WTC11 (cell line): Measurements from ENCODE around the gene CNTNAP2. TPM values are rescaled to one million over a fixed set of nuclear protein-coding genes. Genes with fewer than 3 reads are reported as not detected.

Experiments
- ATAC-seq: fragments of 200-7000 bp; cut with Tn5 transposase; 2 replicates; pipeline ENCODE4 v1.10.0; 2021; ENCODE audit warnings: mild to moderate bottlenecking, moderate library complexity
- CTCF ChIA-PET: fragments of 300-600 bp; sonication (Branson Sonifier 250); formaldehyde crosslinking; loops from one replicate; lab custom pipeline; 2021; ENCODE audit warnings: antibody characterized with exemption; lab: Charles Lee
- POLR2A ChIA-PET: fragments of 350-600 bp; sonication (Branson Sonifier 250); formaldehyde crosslinking; loops from one replicate; lab custom pipeline; 2021; ENCODE audit warnings: antibody characterized with exemption; lab: Charles Lee
- DNase-seq: peaks from one replicate; pipeline ENCODE4 v3.0.0; 2021; ENCODE audit warnings: low spot score
- H3K27ac Mint-ChIP-seq: 2 replicates; pipeline ENCODE4 v1.8.0; 2021; ENCODE audit warnings: mixed read lengths
- H3K27me3 Mint-ChIP-seq: 2 replicates; pipeline ENCODE4 v1.8.0; 2021; ENCODE audit warnings: low read depth, mild to moderate bottlenecking, moderate library complexity, mixed read lengths
- H3K36me3 Mint-ChIP-seq: 2 replicates; pipeline ENCODE4 v1.8.0; 2021; ENCODE audit warnings: mixed read lengths
- H3K4me1 Mint-ChIP-seq: 2 replicates; pipeline ENCODE4 v1.8.0; 2022; ENCODE audit warnings: mixed read lengths
- H3K4me3 Mint-ChIP-seq: 2 replicates; pipeline ENCODE4 v1.8.0; 2021; ENCODE audit warnings: mild to moderate bottlenecking, moderate library complexity, mixed read lengths
- H3K9me3 Mint-ChIP-seq: 2 replicates; pipeline ENCODE4 v1.8.0; 2021; ENCODE audit warnings: mixed read lengths
- AR ChIP-seq: fragments of 250-450 bp; sonication (Bioruptor Pico); IDR thresholded peaks from 2 replicates; pipeline ENCODE4 v1.9.0; 2021; ENCODE audit warnings: mild to moderate bottlenecking
- ATF6 ChIP-seq: sonication (generic); formaldehyde crosslinking; IDR thresholded peaks from 2 replicates; pipeline ENCODE4 v1.8.1; 2023; ENCODE audit warnings: mild to moderate bottlenecking, missing genetic modification reagents
- GABPB1 ChIP-seq: sonication (generic); formaldehyde crosslinking; IDR thresholded peaks from 2 replicates; pipeline ENCODE4 v1.8.1; 2023; ENCODE audit warnings: mild to moderate bottlenecking, missing genetic modification reagents
- HMGA2 ChIP-seq: fragments of 250-450 bp; sonication (Bioruptor Pico); IDR thresholded peaks from 2 replicates; pipeline ENCODE4 v1.4.0; 2021; ENCODE audit warnings: mild to moderate bottlenecking, moderate library complexity
- JAZF1 ChIP-seq: fragments of 250-450 bp; sonication (Bioruptor Pico); IDR thresholded peaks from 2 replicates; pipeline ENCODE4 v1.9.0; 2021; ENCODE audit warnings: moderate library complexity, mild to moderate bottlenecking, inconsistent platforms
- OVOL2 ChIP-seq: fragments of 250-450 bp; sonication (Bioruptor Pico); IDR thresholded peaks from 2 replicates; pipeline ENCODE4 v1.9.0; 2021; ENCODE audit warnings: mild to moderate bottlenecking, borderline replicate concordance
- USF1 ChIP-seq: sonication (generic); formaldehyde crosslinking; IDR thresholded peaks from 2 replicates; pipeline ENCODE4 v1.8.0; 2022; ENCODE audit warnings: mild to moderate bottlenecking, missing genetic modification reagents
- ZNF121 ChIP-seq: sonication (generic); formaldehyde crosslinking; IDR thresholded peaks from 2 replicates; pipeline ENCODE4 v1.8.0; 2023; ENCODE audit warnings: missing genetic modification reagents
- ZNF219 ChIP-seq: sonication (generic); formaldehyde crosslinking; IDR thresholded peaks from 2 replicates; pipeline ENCODE4 v1.8.0; 2023; ENCODE audit warnings: missing genetic modification reagents, mild to moderate bottlenecking, borderline replicate concordance
- ZNF263 ChIP-seq: sonication (generic); formaldehyde crosslinking; IDR thresholded peaks from 2 replicates; pipeline ENCODE4 v1.8.1; 2022; ENCODE audit warnings: low read depth, mild to moderate bottlenecking, moderate library complexity, missing genetic modification reagents
- ZNF281 ChIP-seq: sonication (generic); formaldehyde crosslinking; IDR thresholded peaks from 2 replicates; pipeline ENCODE4 v1.8.0; 2023; ENCODE audit warnings: mild to moderate bottlenecking, missing genetic modification reagents
- ZNF423 ChIP-seq: fragments of 250-450 bp; sonication (Bioruptor Pico); IDR thresholded peaks from 2 replicates; pipeline ENCODE4 v2.1.2; 2022; ENCODE audit warnings: mild to moderate bottlenecking, moderate library complexity
- ZNF512 ChIP-seq: sonication (generic); formaldehyde crosslinking; IDR thresholded peaks from 2 replicates; pipeline ENCODE4 v1.8.1; 2022; ENCODE audit warnings: missing genetic modification reagents, borderline replicate concordance
- total RNA-seq: library from RNA; stranded (reverse); gene quantifications from 3 replicates; pipeline ENCODE4 v1.2.3, GENCODE V29; 2021
- TF ChIP-seq, protein P1 (sequence below): sonication (generic); formaldehyde crosslinking; IDR thresholded peaks from 2 replicates; pipeline ENCODE4 v1.8.0; 2022; ENCODE audit warnings: missing genetic modification reagents

The CNTNAP2 gene
- total RNA-seq, 1 experiment from 2014 or later, result 63.8 TPM

- TF ChIP-seq OVOL2 (CRISPR knock-in tag), result no peak
- no peak for TF ChIP-seq ZNF512
- TF ChIP-seq ZNF423 (CRISPR knock-in tag), result no peak
- no peak for TF ChIP-seq ZNF263
- TF ChIP-seq GABPB1 (CRISPR knock-in tag), result no peak
- no peak for TF ChIP-seq JAZF1 (CRISPR knock-in tag)
Observed at GRCh38 chr7:147411096-147411495, 1294.5 kb downstream of the CNTNAP2 start (continued).

DNA sequence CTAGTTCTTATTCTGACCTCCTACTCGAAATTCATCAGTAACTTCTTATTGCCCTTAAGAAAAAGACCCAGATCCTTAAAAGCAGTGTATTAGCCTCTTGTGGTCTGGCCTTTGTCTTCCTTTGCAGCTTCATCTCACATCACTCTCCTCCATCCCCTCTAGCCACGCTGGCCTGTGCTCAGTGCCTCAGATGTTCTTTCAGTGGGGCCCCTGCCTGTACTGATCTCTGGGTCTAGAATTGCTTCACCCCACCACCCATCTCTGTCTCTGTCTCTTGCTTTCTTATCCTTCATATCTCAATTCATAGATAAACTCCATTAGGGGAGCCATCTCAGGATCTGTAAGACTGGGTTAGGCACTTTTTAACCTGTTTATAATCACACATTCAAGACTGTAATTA is 1295.5 kb downstream of the CNTNAP2 start:
- DNase-seq, result no peak
- Mint-ChIP-seq H3K27me3 (no peaks in the 10 kb centered on the region; the same call in 1 of the 2 replicates), H3K36me3 (0 out of 2 replicates have a peak, but pooled peaks cover 3% of the 10 kb centered on the region), H3K9me3 (peaks cover 31% of the 10 kb centered on the region), H3K4me1 (no peaks in the 10 kb centered on the region), H3K27ac (no peak overlapping the region), H3K4me3 (no peak overlapping the region)
- POLR2A ChIA-PET, result no interaction called here
- TF ChIP-seq ATF6 (no peak), USF1 (no peak), AR (no peak), ZNF121 (no peak), ZNF219 (CRISPR knock-in tag) (no peak), ZNF263 (no peak), ZNF281 (no peak), HMGA2 (CRISPR knock-in tag) (no peak)
- TF ChIP-seq, protein P1, sequence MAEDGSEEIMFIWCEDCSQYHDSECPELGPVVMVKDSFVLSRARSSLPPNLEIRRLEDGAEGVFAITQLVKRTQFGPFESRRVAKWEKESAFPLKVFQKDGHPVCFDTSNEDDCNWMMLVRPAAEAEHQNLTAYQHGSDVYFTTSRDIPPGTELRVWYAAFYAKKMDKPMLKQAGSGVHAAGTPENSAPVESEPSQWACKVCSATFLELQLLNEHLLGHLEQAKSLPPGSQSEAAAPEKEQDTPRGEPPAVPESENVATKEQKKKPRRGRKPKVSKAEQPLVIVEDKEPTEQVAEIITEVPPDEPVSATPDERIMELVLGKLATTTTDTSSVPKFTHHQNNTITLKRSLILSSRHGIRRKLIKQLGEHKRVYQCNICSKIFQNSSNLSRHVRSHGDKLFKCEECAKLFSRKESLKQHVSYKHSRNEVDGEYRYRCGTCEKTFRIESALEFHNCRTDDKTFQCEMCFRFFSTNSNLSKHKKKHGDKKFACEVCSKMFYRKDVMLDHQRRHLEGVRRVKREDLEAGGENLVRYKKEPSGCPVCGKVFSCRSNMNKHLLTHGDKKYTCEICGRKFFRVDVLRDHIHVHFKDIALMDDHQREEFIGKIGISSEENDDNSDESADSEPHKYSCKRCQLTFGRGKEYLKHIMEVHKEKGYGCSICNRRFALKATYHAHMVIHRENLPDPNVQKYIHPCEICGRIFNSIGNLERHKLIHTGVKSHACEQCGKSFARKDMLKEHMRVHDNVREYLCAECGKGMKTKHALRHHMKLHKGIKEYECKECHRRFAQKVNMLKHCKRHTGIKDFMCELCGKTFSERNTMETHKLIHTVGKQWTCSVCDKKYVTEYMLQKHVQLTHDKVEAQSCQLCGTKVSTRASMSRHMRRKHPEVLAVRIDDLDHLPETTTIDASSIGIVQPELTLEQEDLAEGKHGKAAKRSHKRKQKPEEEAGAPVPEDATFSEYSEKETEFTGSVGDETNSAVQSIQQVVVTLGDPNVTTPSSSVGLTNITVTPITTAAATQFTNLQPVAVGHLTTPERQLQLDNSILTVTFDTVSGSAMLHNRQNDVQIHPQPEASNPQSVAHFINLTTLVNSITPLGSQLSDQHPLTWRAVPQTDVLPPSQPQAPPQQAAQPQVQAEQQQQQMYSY (CRISPR knock-in tag), result no peak
- CTCF ChIA-PET, result no interaction called here
- no peak for ATAC-seq
